ENCODE measurements around the gene PXMP2. TPM values are rescaled to one million over a fixed set of nuclear protein-coding genes. Genes with fewer than 3 reads are reported as not detected.
A peak's percentile ranks its signal among the peaks of the same experiment; 100 is the strongest.

Gene PXMP2
- total RNA-seq, 2 experiments from 2014 or later = 14.3 TPM

DNA sequence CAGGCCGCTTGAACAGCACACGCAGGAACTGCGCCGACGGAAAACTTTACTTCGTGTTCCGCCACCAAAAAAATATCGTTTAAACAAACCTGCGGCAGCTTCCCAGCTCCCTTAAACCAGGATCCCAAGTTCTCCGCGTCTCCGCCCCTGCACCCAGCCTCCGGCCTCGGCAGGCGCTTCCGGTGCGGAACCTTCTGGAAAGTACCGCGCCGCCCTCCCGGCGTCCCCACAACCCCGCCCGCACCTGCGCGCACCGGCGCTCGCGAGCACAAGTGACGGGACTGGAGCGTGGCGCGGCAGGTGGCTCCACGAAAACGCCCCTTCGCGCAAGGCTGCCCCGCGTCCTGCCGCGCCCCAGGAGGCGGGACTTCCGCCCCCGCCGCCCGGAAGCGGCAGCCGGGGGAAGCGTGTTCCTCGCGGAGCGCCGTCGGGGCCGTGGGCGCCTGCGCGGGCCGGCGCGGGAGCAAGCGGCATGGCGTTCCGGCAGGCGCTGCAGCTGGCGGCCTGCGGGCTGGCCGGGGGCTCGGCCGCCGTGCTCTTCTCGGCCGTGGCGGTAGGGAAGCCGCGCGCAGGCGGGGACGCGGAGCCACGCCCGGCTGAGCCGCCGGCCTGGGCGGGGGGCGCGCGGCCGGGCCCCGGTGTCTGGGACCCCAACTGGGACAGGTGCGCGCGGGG, 23.2 kb downstream of the PXMP2 start, which contains the start of gene PGAM5:
TSS of gene PGAM5 (plus strand) at position 438 of the 675 bp plus-strand sequence. CDS start at position 473, 35 bp downstream.
- peak; percentile 94 for ATAC-seq
- H3K4me3 Mint-ChIP-seq = peak within 1 kb of the TSS; percentile 87
- peaks cover 20% of the 10 kb centered on the region for H3K4me1 Mint-ChIP-seq (ENCODE audit: low read depth)
- peak; percentile 86 for DNase-seq
- peaks cover 29% of the 10 kb centered on the region for H3K36me3 Mint-ChIP-seq (ENCODE audit: low read depth)
- CTCF ChIA-PET = interaction anchor here (0.6 to 1.1 kb wide), 2 partner anchors 96 to 194 kb away, joined by 3 to 4 read pairs; no protein-coding TSS in a partner anchor
- H3K27me3 Mint-ChIP-seq = no peaks in the 10 kb centered on the region
- POLR2A ChIA-PET = interaction anchor here (0.6 to 3.0 kb wide), 8 partner anchors 8 to 124 kb away, joined by 3 to 13 read pairs (median 4); partner anchors contain the start of genes ANKLE2 and POLE
- peak within 1 kb of the TSS; percentile 84 for H3K27ac Mint-ChIP-seq
- H3K9me3 Mint-ChIP-seq = peaks cover 10% of the 10 kb centered on the region
- intact Hi-C loops (cut with micrococcal nuclease) = loop anchor here (2.0 kb wide), 1 partner anchor 24 kb away; the partner anchor contains the start of genes POLE and PXMP2
- no peak for TF ChIP-seq CTCF (IDR thresholded peaks at IDR 0.05)

GRCh38 chr12:132711080-132711843, 23.9 kb downstream of the PXMP2 start:
- TF ChIP-seq CTCF (IDR thresholded peaks at IDR 0.05) = no peak
- DNase-seq = peak; percentile 35
- H3K36me3 Mint-ChIP-seq (ENCODE audit: low read depth) = peaks cover 29% of the 10 kb centered on the region
- peaks cover 20% of the 10 kb centered on the region for H3K4me1 Mint-ChIP-seq (ENCODE audit: low read depth)
- POLR2A ChIA-PET = interaction anchor here (0.7 to 3.0 kb wide), 7 partner anchors 8 to 123 kb away, joined by 3 to 13 read pairs (median 4); partner anchors contain the start of genes ANKLE2, GOLGA3 and POLE
- H3K27me3 Mint-ChIP-seq = no peaks in the 10 kb centered on the region
- peak overlapping the region; percentile 75 for H3K27ac Mint-ChIP-seq
- CTCF ChIA-PET = interaction anchor here (0.6 kb wide), 1 partner anchor 193 kb away, joined by 4 read pairs; no protein-coding TSS in a partner anchor
- peaks cover 10% of the 10 kb centered on the region for H3K9me3 Mint-ChIP-seq
- ATAC-seq = peak; percentile 17
- intact Hi-C loops (cut with micrococcal nuclease) = loop anchor here (2.0 kb wide), 1 partner anchor 24 kb away; the partner anchor contains the start of genes POLE and PXMP2
- H3K4me3 Mint-ChIP-seq = peak overlapping the region; percentile 82

- peak overlapping the region; percentile 61 for H3K27ac Mint-ChIP-seq
- ChIA-PET POLR2A (interaction anchor here (0.9 to 1.0 kb wide), 2 partner anchors 9 to 28 kb away, joined by 3 read pairs; no protein-coding TSS in a partner anchor), CTCF (no interaction called here)
- ATAC-seq = no peak
- no peaks in the 10 kb centered on the region for H3K27me3 Mint-ChIP-seq
- no peak for DNase-seq
- peaks cover 4% of the 10 kb centered on the region for H3K9me3 Mint-ChIP-seq
- peaks cover 20% of the 10 kb centered on the region for H3K4me1 Mint-ChIP-seq (ENCODE audit: low read depth)
- no peak overlapping the region for H3K4me3 Mint-ChIP-seq
- TF ChIP-seq CTCF (IDR thresholded peaks at IDR 0.05) = no peak
- intact Hi-C loops (cut with micrococcal nuclease) = no loop called here
- peaks cover 30% of the 10 kb centered on the region for H3K36me3 Mint-ChIP-seq (ENCODE audit: low read depth)
These were observed 25.7 kb downstream of the PXMP2 start for GRCh38 chr12:132713123-132713522.

DNA sequence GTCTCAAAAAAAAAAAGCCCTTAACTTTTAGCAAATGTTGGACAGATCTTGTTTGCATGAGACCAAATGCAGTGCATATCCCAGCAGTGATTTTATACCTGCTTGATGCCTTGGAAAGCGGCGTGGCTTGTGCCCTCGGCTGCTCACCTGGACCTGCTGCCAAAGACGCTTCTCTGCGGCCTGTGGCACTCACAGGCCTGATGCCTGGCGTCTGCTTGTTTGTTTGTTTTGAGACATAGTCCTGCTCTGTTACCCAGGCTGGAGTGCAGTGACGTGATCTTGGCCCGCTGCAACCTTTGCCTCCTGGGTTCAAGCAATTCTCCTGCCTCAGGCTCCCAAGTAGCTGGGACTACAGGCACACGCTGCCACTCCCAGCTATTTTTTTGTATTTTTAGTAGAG, 28.5 kb downstream of the PXMP2 start:
- H3K4me1 Mint-ChIP-seq (ENCODE audit: low read depth) = peaks cover 16% of the 10 kb centered on the region
- intact Hi-C loops (cut with micrococcal nuclease) = no loop called here
- H3K27ac Mint-ChIP-seq = no peak overlapping the region

More for the DNA sequence above, 28.5 kb downstream of the PXMP2 start:
- Mint-ChIP-seq H3K36me3 (ENCODE audit: low read depth) (peaks cover 39% of the 10 kb centered on the region), H3K4me3 (no peak overlapping the region), H3K27me3 (no peaks in the 10 kb centered on the region), H3K9me3 (no peaks in the 10 kb centered on the region)
- DNase-seq (no peak), ATAC-seq (no peak)
- ChIA-PET CTCF (no interaction called here), POLR2A (interaction anchor here (0.6 kb wide), 1 partner anchor 35 kb away, joined by 3 read pairs; no protein-coding TSS in a partner anchor)
- TF ChIP-seq CTCF (IDR thresholded peaks at IDR 0.05) = no peak

Data from activated CD8-positive, alpha-beta T cell treated with anti-CD3 and anti-CD28 coated beads for 36 hours (primary cell).